Measurements from ENCODE around the gene ITPR1. TPM values are rescaled to one million over a fixed set of nuclear protein-coding genes. Genes with fewer than 3 reads are reported as not detected.

ITPR1 gene
- total RNA-seq, 2 donors from 2014 or later = 29.3 to 29.8 TPM

- no peak overlapping the region for H3K4me3 ChIP-seq
- TF ChIP-seq CTCF (IDR thresholded peaks at IDR 0.05) (no peak), POLR2A (IDR thresholded peaks at IDR 0.05) (no peak)
- intact Hi-C loops (cut with DNase I) = no loop called here
- H3K36me3 ChIP-seq (replicated peaks in 1 of 2; ENCODE audit: insufficient read depth in 1 of 2, low read depth in 2 of 2) = no peaks in the 10 kb centered on the region
- no peaks in the 10 kb centered on the region for H3K9me3 ChIP-seq
- WGBS, 2 donors = 11 to 24% methylated on average over 2 of the region's 2 CpGs
- no peak overlapping the region for H3K27ac ChIP-seq
- no peaks in the 10 kb centered on the region for H3K4me1 ChIP-seq
- H3K27me3 ChIP-seq = no peaks in the 10 kb centered on the region
- no peak for DNase-seq
- ATAC-seq = no peak
Observed at GRCh38 chr3:4581498-4581897, 88.3 kb downstream of the ITPR1 start.

- intact Hi-C loops (cut with DNase I) = no loop called here
- H3K27ac ChIP-seq = no peak overlapping the region
- H3K4me3 ChIP-seq = no peak overlapping the region
- 80 to 81% methylated on average over 12 of the region's 12 CpGs for WGBS, 2 donors
- TF ChIP-seq CTCF (IDR thresholded peaks at IDR 0.05) (no peak), POLR2A (IDR thresholded peaks at IDR 0.05) (no peak)
- no peak for DNase-seq
- no peaks in the 10 kb centered on the region for H3K9me3 ChIP-seq
- H3K4me1 ChIP-seq = no peaks in the 10 kb centered on the region
- H3K27me3 ChIP-seq = no peaks in the 10 kb centered on the region
- no peak for ATAC-seq
- no peaks in the 10 kb centered on the region for H3K36me3 ChIP-seq (replicated peaks in 1 of 2; ENCODE audit: insufficient read depth in 1 of 2, low read depth in 2 of 2)
Observed at GRCh38 chr3:4581920-4582611, 88.9 kb downstream of the ITPR1 start.

GRCh38 chr3:4582624-4583023, 89.5 kb downstream of the ITPR1 start:
- no peak overlapping the region for H3K27ac ChIP-seq
- no peak for DNase-seq
- H3K36me3 ChIP-seq (replicated peaks in 1 of 2; ENCODE audit: insufficient read depth in 1 of 2, low read depth in 2 of 2) = no peaks in the 10 kb centered on the region
- H3K4me3 ChIP-seq = no peak overlapping the region
- H3K27me3 ChIP-seq = no peaks in the 10 kb centered on the region
- no peak for ATAC-seq
- intact Hi-C loops (cut with DNase I) = no loop called here
- 46 to 53% methylated on average over 3 of the region's 3 CpGs for WGBS, 2 donors
- H3K4me1 ChIP-seq = no peaks in the 10 kb centered on the region
- TF ChIP-seq POLR2A (IDR thresholded peaks at IDR 0.05) (no peak), CTCF (IDR thresholded peaks at IDR 0.05) (no peak)
- no peaks in the 10 kb centered on the region for H3K9me3 ChIP-seq

GRCh38 chr3:4583416-4583815, 90.3 kb downstream of the ITPR1 start:
- TF ChIP-seq POLR2A (IDR thresholded peaks at IDR 0.05) (no peak), CTCF (IDR thresholded peaks at IDR 0.05) (no peak)
- H3K9me3 ChIP-seq = no peaks in the 10 kb centered on the region
- peak; percentile 45 for ATAC-seq

More at GRCh38 chr3:4583416-4583815, 90.3 kb downstream of the ITPR1 start:
- H3K4me3 ChIP-seq = no peak overlapping the region
- peak overlapping the region in 2 of 4 donors; percentile 6 to 21 for H3K27ac ChIP-seq
- no peaks in the 10 kb centered on the region for H3K36me3 ChIP-seq (replicated peaks in 1 of 2; ENCODE audit: insufficient read depth in 1 of 2, low read depth in 2 of 2)
- no peaks in the 10 kb centered on the region for H3K4me1 ChIP-seq
- intact Hi-C loops (cut with DNase I) = no loop called here
- no peak for DNase-seq
- no peaks in the 10 kb centered on the region for H3K27me3 ChIP-seq
- WGBS, 2 donors = 57 to 64% methylated on average over 6 of the region's 6 CpGs
